ENCODE measurements around the gene P2RY10. TPM values are rescaled to one million over a fixed set of nuclear protein-coding genes. Genes with fewer than 3 reads are reported as not detected.
"Not testable (repeated sequence)": the region's sequence is repeated elsewhere in the genome, so short reads cannot be mapped to it uniquely, and the experiment has no call there.

P2RY10 gene
- not detected in 2 replicates for total RNA-seq
- polyA plus RNA-seq (2012) = not detected

GRCh38 chrX:78945186-78945912 lies at the start of gene P2RY10:
Gene P2RY10, plus strand, starts transcription at chrX:78945391. Its CDS starts 15,130 bp downstream, at chrX:78960521.
- DNase-seq (ENCODE audit: low read depth) = no peak

GRCh38 chrX:78922754-78923153 lies 22.4 kb upstream of the P2RY10 start:
- DNase-seq (ENCODE audit: low read depth) = no peak

GRCh38 chrX:78923198-78924015 lies 21.8 kb upstream of the P2RY10 start:
- no peak for DNase-seq (ENCODE audit: low read depth)

GRCh38 chrX:78931814-78932213 lies 13.4 kb upstream of the P2RY10 start:
- DNase-seq (ENCODE audit: low read depth) = no peak

- no peak for DNase-seq (ENCODE audit: low read depth)
These were observed 10.3 kb upstream of the P2RY10 start for GRCh38 chrX:78934866-78935265.

GRCh38 chrX:78944351-78944750 lies 840 bp upstream of the P2RY10 start:
- no peak for DNase-seq (ENCODE audit: low read depth)

GRCh38 chrX:78946178-78946931 lies 1.2 kb downstream of the P2RY10 start:
- no peak for DNase-seq (ENCODE audit: low read depth)

GRCh38 chrX:78950009-78950835 lies 5.0 kb downstream of the P2RY10 start:
- DNase-seq (ENCODE audit: low read depth) = no peak

- no peak for DNase-seq (ENCODE audit: low read depth)
These were observed 12.0 kb downstream of the P2RY10 start for GRCh38 chrX:78957049-78957767.

GRCh38 chrX:78957768-78958130 lies 12.6 kb downstream of the P2RY10 start:
- DNase-seq (ENCODE audit: low read depth) = no peak

GRCh38 chrX:78958419-78959116 lies 13.4 kb downstream of the P2RY10 start:
- no peak for DNase-seq (ENCODE audit: low read depth)

- DNase-seq (ENCODE audit: low read depth) = no peak
These were observed 15.7 kb downstream of the P2RY10 start for GRCh38 chrX:78960888-78961287.

- no peak for DNase-seq (ENCODE audit: low read depth)
These were observed 19.4 kb downstream of the P2RY10 start for GRCh38 chrX:78964598-78964997.

- DNase-seq (ENCODE audit: low read depth) = no peak
These were observed 34.7 kb downstream of the P2RY10 start for GRCh38 chrX:78979789-78980464.

- no peak for DNase-seq (ENCODE audit: low read depth)
These were observed 44.2 kb downstream of the P2RY10 start for GRCh38 chrX:78989349-78989748.

- DNase-seq (ENCODE audit: low read depth) = no peak
These were observed 52.8 kb downstream of the P2RY10 start for GRCh38 chrX:78997870-78998558.

GRCh38 chrX:79007540-79007939 lies 62.3 kb downstream of the P2RY10 start:
- DNase-seq (ENCODE audit: low read depth) = not testable (repeated sequence)

Measured in myocyte (in vitro differentiated cells).